Esophagus squamous epithelium (tissue), 5 donors: ENCODE results near the gene TMEM8B. TPM values are rescaled to one million over a fixed set of nuclear protein-coding genes. Genes with fewer than 3 reads are reported as not detected.

Experiments
- DNase-seq: peaks from one replicate; lab custom pipeline; 2025; lab: John Stamatoyannopoulos, UW
- H3K27ac ChIP-seq, 4 donors: fragments of 200-600 bp; sonication (generic); one replicate each; pipeline ENCODE4 v1.5.1; 2016 to 2019; ENCODE audit warnings: mild to moderate bottlenecking in 1 of 4
- H3K27me3 ChIP-seq, 4 donors: fragments of 200-600 bp; sonication (generic); 1 replicate in 3 of 4; 2 replicates in 1 of 4; pipeline versions ENCODE4 v1.5.1 to v1.6.0; 2017 to 2021; ENCODE audit warnings: antibody characterized with exemption in 1 of 4
- H3K36me3 ChIP-seq, 3 donors: fragments of 200-600 bp; sonication (generic); one replicate each; pipeline ENCODE4 v1.5.1; 2016 to 2019
- H3K4me1 ChIP-seq, 3 donors: fragments of 200-600 bp; sonication (generic); one replicate each; pipeline ENCODE4 v1.5.1; 2017 to 2019
- H3K4me3 ChIP-seq, 4 donors: fragments of 200-600 bp; sonication (generic); 1 replicate in 3 of 4; 2 replicates in 1 of 4; pipeline ENCODE4 v1.5.1; 2016 to 2019; ENCODE audit warnings: mild to moderate bottlenecking in 2 of 4, moderate library complexity in 1 of 4
- H3K9me3 ChIP-seq, 3 donors: fragments of 200-600 bp; sonication (generic); one replicate each; pipeline ENCODE4 v1.5.1; 2016 to 2019
- POLR2A ChIP-seq, 4 donors: fragments of 450-650 bp; IDR thresholded peaks; one replicate each; pipeline ENCODE4 v1.6.1; 2017; ENCODE audit warnings: antibody characterized with exemption in 4 of 4, mild to moderate bottlenecking in 4 of 4, moderate library complexity in 3 of 4
- whole genome bisulfite sequencing, 2 donors: methylation state at CpG; one replicate each; pipeline ENCODE4 v1.1.5; 2018; 5-methylcytosine and 5-hydroxymethylcytosine counted together
- intact Hi-C: fragments of 100-400 bp; cut with DNase I; formaldehyde crosslinking; loops from one replicate; pipeline ENCODE4 v1.15.0; 2022
- total RNA-seq, 4 donors: library from RNA; depleted of rRNA; stranded (reverse); fragments of >200 nt; gene quantifications; one replicate each; pipeline ENCODE4 v1.1.0, GENCODE V29; 2016
- TF ChIP-seq, protein P1 (sequence below), 6 experiments: fragments of 450-650 bp in 4 of 6; fragments of 200-600 bp in 2 of 6; sonication (generic) in 2 of 6; IDR thresholded peaks; one replicate each; pipeline ENCODE4 v1.5.1; 2016 to 2019; ENCODE audit warnings: antibody characterized with exemption in 6 of 6, mild to moderate bottlenecking in 4 of 6, moderate library complexity in 4 of 6
- donor health status: DM: yes; HTN: yes; CAD: no.

Gene TMEM8B
- total RNA-seq, 4 donors from 2014 or later, result 0.35 to 4.8 (median 1.4) TPM

GRCh38 chr9:35844628-35845270 lies 15.7 kb downstream of the TMEM8B start:
- Histone ChIP-seq H3K4me3 (no peak overlapping the region), H3K4me1 (peaks cover 30 to 62% (median 33%) of the 10 kb centered on the region in 3 donors), H3K27ac (peak overlapping the region; percentile 53 to 80 (median 70)), H3K36me3 (peaks cover 0 to 10% (median 0%) of the 10 kb centered on the region in 3 donors), H3K9me3 (no peaks in the 10 kb centered on the region), H3K27me3 (peaks cover 0 to 72% (median 0%) of the 10 kb centered on the region in 4 donors)
- intact Hi-C loops, result no loop called here
- WGBS, 2 donors, result 14 to 33% methylated on average over 7 of the region's 7 CpGs
- no peak for TF ChIP-seq POLR2A (IDR thresholded peaks at IDR 0.05)
- TF ChIP-seq, protein P1, sequence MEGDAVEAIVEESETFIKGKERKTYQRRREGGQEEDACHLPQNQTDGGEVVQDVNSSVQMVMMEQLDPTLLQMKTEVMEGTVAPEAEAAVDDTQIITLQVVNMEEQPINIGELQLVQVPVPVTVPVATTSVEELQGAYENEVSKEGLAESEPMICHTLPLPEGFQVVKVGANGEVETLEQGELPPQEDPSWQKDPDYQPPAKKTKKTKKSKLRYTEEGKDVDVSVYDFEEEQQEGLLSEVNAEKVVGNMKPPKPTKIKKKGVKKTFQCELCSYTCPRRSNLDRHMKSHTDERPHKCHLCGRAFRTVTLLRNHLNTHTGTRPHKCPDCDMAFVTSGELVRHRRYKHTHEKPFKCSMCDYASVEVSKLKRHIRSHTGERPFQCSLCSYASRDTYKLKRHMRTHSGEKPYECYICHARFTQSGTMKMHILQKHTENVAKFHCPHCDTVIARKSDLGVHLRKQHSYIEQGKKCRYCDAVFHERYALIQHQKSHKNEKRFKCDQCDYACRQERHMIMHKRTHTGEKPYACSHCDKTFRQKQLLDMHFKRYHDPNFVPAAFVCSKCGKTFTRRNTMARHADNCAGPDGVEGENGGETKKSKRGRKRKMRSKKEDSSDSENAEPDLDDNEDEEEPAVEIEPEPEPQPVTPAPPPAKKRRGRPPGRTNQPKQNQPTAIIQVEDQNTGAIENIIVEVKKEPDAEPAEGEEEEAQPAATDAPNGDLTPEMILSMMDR (IDR thresholded peaks at IDR 0.05), result no peak
- peak; percentile 35 for DNase-seq

GRCh38 chr9:35845824-35846771 lies 17.1 kb downstream of the TMEM8B start:
- H3K27me3 ChIP-seq, result peaks cover 0 to 71% (median 0%) of the 10 kb centered on the region in 4 donors
- TF ChIP-seq, protein P1 (IDR thresholded peaks at IDR 0.05), result no peak
- TF ChIP-seq POLR2A (IDR thresholded peaks at IDR 0.05), result no peak
- peaks cover 0 to 10% (median 0%) of the 10 kb centered on the region in 3 donors for H3K36me3 ChIP-seq
- peak overlapping the region in 3 of 4 donors; percentile 65 to 80 (median 75) for H3K27ac ChIP-seq
- no peaks in the 10 kb centered on the region for H3K9me3 ChIP-seq
- no peak for DNase-seq
- H3K4me3 ChIP-seq, result no peak overlapping the region
- H3K4me1 ChIP-seq, result peaks cover 30 to 62% (median 33%) of the 10 kb centered on the region in 3 donors
- 56 to 84% methylated on average over 22 to 39 of the region's 53 CpGs for WGBS, 2 donors
- intact Hi-C loops, result no loop called here

DNA sequence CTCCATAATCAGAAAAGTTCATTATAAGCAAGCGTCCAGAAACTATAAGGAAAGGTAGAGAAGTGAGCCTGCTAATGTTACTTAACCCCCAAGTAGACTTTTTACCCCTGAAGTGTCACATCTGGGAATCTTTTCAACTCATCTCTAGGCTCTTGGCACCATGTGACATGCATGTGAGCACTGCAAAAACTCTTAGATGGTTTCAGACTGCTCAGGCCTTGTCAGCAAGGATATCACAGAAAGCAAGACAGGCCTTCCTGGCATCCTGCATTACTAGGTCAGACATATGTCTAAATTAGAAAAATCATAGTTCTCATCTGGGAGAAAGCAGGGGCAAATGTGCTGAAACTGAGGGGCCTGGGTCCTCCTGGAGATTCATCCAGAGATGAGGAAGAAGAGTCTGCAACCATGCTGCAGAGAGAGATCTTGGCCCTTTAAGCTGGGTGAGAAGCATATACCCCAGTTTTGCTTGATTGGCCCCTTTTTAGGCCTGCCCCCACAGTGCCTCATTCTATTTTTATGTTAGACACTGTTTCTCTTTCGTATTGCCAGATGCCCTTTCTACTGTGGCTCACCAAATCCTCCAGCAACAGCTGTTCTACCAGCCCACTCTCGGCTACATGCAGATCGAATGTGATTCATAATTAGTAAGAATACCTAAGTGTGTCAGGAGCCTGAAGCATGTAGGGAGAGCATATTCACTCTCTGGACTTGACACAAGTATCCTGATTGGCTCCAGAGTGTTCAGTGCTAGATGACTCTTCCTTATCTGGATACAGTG lies 19.0 kb downstream of the TMEM8B start:
- TF ChIP-seq, protein P1 (IDR thresholded peaks at IDR 0.05), result no peak
- TF ChIP-seq POLR2A (IDR thresholded peaks at IDR 0.05), result no peak

DNA sequence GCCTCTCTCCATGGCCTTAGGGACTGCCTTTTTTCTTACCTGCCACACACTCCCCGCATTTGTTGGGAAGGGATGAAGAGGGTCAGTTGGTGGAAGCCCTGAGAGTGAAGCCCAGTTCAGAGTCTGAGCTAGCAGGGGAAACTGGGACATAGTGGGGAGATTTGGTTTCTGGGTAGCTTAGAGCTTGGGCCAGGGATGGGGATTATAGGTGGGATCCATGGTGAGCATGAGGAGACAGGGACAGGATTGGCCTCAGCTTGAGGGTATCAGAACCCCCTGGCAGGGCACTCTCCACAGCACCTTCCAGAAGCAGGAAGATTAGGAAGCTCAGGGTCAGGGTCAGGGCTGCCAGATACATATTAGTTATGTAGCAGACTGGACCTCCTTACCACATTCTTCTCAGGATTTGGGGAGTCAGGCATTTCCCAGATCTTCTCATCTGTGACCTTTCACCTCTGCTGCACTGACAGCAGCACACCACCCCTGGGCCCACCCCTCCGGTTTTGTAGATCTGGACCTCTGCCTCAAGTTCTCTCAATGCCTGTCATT lies 23.3 kb downstream of the TMEM8B start:
- Histone ChIP-seq H3K4me3 (no peak overlapping the region), H3K27me3 (peaks cover 0 to 86% (median 0%) of the 10 kb centered on the region in 4 donors), H3K9me3 (no peaks in the 10 kb centered on the region), H3K27ac (no peak overlapping the region), H3K4me1 (peaks cover 0 to 12% (median 6%) of the 10 kb centered on the region in 3 donors), H3K36me3 (peaks cover 0 to 11% (median 0%) of the 10 kb centered on the region in 3 donors)
- intact Hi-C loops, result no loop called here
- WGBS, 2 donors, result 86 to 95% methylated on average over 1 to 2 of the region's 2 CpGs
- TF ChIP-seq, protein P1 (IDR thresholded peaks at IDR 0.05), result no peak
- TF ChIP-seq POLR2A (IDR thresholded peaks at IDR 0.05), result no peak
- no peak for DNase-seq

More for the DNA sequence above, 19.0 kb downstream of the TMEM8B start:
- Histone ChIP-seq H3K27ac (peak overlapping the region in 3 of 4 donors; percentile 26 to 67 (median 45)), H3K4me1 (peaks cover 30 to 54% (median 33%) of the 10 kb centered on the region in 3 donors), H3K36me3 (peaks cover 0 to 16% (median 0%) of the 10 kb centered on the region in 3 donors), H3K4me3 (no peak overlapping the region), H3K9me3 (no peaks in the 10 kb centered on the region), H3K27me3 (peaks cover 0 to 70% (median 0%) of the 10 kb centered on the region in 4 donors)
- WGBS, 2 donors, result 36 to 39% methylated on average over 4 of the region's 4 CpGs
- intact Hi-C loops, result no loop called here
- no peak for DNase-seq
